Measurements from ENCODE around the gene PNPLA7.

The PNPLA7 gene

DNA sequence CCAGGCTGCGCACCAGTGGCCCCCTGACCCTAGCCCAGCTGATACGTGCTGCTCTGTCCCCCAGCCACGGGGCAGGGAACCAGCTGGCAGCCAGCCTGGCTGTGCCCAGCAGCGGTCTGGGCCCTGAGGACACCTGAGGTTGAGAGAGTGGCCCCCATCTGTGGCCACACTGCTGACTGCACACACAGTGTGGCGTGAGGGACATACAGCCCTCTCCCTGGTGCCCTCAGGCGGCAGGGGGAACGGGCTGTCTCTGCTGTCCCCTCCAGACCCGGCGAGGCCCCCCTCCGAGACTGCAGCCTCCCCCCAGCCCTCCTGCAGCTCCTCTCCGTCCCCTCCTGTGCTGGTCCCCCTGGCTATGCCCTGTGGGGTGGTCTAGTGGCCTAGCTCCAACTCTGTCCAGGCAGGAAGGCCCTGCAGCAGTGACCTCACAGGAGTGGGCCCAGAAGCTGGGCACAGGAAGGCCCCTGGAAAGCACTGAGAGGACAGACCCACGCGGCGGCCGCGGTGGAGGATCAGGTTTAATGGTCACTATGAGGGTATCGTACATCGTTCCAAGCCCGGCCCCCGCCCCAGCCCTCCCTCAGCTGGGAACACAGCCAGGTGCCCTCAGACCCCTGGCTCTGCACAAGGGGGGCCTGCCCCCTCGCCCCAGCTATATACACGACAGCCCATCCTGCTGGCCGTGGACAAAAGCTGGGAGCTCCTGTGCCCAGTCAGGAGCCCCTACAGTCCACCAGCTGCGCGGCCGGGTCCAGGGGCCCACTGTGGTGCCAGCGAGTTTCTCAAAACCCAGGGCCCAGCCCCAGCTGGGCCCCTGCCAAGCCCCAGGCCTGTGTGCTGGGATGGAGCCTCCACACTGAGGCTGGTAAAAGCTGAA, 102.2 kb downstream of the PNPLA7 start:
- DNase-seq = no peak

DNA sequence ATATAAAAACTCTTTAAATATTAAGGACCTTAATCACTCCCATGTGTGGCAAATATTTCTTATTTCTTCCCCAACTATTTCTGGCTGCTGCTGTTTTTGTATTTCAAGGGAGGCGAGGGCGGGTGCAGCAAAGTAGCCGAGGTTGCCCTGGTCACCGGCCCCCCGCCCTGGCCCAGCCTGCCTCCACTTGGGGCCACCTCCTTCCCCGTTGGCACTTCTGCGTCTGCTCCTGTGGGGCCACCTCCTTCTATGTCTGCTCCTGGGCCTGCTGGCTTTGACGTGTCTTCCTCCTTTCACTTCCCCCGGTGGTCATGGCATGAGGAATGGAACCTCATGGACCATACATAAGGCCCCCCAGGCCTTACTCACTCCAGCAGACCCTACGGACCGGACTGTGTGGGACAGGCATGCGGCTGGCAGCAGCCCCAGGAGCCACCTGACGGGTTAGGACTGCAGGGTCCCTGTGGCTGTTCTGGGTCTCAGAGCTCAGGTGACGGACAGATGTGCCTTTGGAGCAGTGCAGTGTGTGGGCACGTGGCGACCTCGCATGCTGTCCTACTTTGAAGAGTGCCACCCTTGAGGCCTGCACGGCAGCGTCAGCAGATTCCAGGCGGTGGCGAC, 103.2 kb downstream of the PNPLA7 start:
- peak; percentile 56 to 70 for DNase-seq

DNA sequence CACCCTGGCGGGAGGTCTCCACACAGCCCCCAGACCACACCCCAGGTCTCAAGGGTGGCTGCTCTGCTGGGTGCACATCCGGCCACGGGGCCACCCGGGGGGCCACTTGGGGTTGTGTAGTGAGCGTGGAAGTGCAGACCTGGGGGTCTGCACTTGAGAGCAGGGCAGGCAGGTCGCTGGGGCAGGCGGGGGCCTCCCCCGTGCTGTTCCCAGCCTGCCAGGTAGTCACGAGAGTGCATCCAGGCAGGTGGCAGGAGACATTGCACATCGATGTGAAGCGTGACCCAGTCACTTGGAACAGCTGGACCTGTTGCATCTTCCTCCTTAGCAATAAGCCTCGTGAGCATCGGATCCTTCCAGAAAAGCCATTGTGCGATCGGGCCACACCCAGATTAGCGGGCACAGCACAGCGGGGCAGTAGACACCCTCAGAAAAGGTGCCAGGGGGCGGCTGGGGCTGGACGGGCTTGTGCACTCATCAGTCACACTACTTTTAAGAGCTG, 104.2 kb downstream of the PNPLA7 start:
- no peak for DNase-seq

DNA sequence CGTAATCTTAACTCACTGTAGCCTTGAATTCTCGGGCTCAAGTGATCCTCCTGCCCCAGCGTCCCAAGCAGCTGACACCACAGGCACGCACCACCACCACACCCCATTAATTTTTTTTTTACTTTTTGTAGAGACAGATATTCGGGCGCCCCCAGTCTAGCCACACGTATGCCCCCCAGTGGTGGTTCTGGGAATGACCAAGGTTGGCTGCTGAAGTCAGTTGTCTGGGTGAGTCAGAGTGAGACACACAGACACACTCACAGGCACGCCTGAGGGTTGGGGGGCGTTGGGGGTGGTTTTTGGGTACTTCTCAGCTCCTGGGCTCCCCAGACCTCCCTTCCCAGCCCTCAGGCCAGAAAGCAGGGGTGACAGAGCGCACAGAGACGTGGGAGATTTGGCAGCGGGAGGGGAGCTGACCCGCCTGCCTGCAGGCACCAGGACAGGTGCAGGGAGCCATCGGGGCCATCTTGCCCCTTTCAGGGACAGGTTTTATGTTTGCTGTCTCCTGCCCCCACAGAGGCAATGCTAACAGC, 104.9 kb downstream of the PNPLA7 start:
- DNase-seq = peak; percentile 88 to 89

DNA sequence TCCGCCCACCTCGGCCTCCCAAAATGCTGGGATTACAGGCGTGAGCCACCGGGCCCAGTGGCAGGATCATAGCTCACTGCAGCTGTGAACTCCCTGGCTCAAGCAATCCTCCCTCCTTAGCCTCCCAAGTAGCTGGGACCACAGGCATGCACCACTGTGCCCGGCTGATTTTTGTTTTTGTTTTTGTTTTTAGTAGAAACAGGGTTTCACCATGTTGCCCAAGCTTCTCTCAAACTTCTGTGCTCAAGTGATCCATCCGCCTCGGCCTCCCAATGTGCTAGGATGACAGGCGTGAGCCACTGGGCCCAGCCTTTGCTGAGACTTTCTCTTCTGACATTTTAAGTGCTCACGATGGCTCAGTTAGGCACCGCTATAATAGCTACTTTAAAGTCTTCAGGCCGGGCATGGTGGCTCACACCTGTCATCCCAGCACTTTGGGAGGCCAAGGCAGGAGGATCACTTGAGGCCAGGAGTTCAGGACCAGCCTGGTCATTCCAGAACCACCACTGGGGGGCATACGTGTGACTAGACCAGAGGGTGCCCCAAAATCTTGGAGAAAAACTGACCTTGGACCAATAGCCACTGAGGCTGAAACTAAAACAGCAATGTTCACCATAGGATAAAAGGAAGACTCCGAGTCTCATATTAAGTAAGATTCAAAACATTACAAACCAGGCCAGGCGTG, 106.0 kb downstream of the PNPLA7 start:
- DNase-seq = no peak

DNA sequence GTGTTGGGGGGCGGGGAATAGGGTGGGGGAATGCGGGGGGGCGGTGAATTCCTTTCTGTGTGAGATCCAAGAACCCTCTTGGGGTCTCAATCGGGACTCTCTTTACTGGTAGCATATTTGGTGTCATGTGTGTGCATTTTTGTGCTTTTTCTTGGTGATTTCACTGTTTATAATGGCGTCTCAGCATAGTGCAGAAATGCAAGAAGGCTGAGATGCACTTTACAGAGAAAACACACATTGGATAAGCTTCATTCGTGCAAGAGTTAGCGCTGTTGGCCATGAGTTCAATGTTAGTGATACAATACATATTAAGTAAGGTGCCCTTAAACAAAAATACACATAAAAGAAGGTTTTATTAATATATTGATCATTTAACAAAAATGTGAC, 108.3 kb downstream of the PNPLA7 start:
- DNase-seq = no peak

DNA sequence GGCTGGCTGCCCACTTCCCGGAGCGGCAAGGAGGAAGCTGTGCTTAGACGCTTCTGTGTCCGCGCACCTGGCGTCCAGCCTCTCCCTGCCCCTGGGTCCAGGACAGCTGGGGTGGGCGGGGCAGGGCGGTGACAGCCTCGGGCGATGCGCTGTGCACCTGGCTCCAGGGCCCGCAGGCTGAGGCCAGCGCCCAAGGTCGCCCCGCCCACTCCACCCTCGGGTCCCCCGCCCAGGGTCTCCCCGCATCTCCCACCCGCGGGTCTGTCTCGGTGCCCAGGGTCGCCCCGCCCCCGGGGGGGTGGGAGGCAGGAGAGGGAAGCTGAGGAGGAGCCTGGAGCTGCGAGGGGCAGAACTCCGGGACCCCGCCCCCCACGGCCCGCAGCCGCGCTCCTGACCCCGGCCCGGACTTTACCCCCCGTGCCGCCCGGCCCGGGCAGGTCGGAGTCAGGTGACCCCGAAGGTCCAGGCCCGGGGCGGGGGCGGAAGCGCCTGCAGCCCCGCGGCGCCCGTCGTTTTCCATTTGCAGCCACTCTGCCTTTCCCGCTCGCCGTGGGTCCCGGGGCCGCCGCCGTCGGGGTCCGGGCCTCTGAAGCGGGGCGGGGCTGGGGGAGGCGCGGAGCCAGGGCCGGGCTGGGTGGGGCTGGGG, 108.8 kb downstream of the PNPLA7 start, which contains the start of gene ENTPD8:
Gene ENTPD8, minus strand, starts transcription at position 69 of the 646 bp plus-strand sequence. CDS start 3,072 bp downstream, outside the sequence.
- no peak for DNase-seq

DNA sequence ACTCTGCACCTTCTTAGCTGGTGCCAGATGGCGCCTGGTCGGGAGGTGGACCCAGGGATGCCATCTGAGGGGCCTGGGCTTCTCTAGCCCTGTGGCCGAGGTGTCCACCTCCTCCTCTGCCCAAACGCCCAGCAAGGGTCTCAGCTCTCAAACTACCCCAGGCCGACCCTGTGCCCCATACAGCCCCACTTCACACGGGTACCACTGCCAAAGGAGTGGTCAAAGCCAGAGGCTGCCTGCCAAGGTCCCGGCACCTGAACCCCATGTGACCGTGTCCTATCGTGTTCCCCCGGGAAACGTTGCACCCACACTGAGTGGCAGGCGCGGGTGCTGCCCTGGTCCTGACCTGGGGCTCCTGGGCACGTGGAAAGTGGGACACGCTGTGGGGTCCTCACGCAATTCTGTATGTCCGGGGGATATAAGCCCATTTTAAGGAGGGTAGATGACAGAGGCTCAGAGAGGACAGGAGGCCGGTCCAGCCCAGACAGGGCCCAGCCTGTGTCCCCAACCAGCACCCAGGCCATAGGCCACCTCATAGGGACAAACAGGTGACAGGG, 111.0 kb downstream of the PNPLA7 start:
- DNase-seq = no peak

DNA sequence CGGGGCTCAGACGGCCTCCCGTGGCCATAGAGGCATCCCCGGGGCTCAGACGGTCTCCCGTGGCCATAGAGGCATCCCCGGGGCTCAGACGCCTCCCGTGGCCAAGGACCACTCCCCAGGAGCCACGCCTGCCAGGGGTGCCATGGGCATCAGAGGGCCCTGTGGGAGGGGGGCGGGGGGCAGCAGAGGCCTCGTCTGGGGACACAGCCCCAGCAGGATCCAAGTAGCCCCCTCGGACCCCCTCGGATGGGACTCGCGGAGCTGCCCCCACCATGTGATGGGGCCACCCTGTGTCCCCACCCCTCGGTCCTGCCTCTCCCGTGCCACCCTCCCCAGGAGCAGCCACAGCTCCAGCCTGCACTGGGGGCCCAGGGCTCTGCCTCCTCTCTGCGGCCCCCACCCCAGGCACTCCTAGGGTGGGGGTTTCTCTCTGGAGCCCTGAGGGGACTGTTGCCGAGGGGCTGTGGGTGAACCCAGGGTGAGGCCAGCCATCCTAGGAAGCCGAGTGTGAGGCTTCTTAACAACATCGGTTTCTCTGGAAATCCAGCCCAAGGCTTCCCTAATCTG, 111.5 kb downstream of the PNPLA7 start:
- DNase-seq = no peak

DNA sequence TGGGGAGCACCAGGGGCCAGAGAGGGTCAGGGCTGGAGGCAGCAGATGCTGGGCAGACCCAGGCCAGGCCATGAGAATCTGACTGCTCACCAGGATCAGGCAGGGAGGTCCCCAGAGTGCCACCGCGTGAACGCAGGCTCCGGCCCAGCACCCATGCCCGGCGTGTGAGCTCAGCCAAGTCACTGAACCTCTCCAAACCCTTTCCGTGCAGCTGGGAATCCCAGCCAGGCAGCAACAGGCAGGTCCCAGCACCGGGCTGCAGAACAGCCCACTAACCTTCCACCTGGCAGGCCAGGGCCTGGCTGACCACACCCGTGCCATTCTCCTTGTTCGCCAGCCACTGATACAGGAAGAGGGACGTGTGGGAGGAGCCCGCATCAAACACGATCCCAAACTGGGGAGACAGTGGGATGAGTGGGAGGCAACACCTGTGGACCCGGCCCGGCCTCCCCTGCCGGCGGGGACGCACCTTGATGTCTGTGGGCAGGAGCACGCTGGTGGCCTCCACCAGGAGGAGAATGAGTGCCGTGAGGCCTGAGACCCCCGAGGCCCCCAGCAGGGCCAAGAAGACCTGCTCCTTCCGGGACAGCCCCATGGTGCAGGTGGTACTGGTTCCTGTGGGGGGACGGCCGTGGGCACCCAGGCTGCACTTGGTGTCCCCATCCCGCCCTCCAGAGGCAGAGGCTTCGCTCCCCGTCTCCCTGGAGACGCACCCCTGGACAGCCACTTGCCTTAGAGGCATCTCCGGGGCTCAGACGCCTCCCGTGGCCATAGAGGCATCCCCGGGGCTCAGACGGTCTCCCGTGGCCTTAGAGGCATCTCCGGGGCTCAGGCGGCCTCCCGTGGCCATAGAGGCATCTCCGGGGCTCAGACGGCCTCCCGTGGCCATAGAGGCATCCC, 112.3 kb downstream of the PNPLA7 start:
- no peak for DNase-seq

DNA sequence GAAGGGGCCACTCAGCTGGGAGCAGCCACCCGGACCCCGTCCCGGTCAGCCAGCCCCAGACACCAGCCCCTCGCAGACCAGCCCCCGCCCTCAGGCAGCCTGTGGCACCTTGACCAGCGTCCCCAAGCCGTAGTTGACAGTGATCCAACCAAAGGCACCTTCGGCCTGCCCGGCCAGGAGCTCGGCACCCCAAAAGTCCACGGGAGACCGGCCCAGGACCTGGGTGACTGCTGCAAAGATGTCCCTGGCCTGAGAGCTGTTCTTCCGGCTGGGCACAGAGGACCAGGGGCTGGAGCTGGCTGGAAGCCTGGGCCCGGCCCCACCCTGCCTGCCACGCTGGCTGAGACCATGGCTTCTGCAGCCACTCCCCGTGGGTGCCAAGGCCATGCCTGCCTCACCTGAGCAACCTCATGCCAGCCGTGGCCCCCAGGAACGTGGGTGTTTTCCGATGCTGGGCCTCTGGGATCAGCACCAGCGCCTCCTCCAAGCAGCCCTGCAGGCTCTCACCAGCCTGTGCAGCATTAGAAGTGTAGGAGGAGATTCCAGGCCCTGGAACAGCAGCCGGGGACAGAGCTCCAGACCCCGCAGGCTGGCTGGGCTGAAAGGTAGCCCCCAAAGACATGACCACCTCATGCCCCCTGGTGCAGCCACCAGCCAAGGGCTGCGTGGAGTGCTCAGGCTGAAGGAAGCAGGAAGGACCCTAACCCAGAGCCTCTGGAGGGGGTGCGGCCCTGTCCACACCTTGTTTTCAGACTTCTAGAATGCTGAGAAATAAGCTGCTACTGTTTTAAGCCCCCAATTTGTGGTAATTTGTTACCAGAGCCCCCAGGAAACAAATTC, 113.2 kb downstream of the PNPLA7 start:
- no peak for DNase-seq

DNA sequence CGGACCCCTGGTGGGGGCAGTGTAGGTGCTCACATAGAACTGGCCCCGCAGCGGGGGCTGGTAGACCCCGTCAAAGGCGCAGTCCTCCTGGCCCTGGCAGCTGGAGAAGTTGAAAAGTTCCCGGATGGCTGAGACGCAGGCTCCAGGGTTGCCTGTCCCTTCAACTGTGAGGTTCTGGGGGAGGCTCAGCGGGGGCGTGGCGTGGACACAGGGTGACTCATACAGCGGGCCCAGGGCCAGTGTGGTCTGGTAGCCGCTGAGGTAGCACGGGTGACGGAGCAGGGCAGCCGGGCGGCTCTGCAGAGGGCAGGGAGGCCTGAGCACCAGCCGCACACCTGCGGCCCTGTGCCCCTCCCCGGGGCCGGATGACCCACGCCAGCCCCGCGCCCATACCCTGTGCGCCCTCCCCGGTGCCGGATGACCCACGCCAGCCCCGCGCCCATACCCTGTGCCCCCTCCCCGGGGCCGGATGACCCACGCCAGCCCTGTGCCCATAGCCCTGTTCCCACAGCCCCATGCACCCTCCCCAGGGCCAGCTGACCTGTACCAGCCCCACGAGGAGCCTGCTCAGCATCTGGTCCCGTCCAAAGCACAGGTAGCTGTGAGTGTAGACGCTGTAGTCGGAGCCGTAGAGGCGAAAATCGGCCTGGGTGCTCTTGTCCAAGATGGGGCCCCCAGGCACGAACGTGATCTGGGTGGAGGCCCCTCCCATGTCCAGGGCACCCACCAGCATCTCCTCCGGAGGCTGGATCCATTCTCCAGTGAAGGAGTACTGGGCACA, 114.0 kb downstream of the PNPLA7 start:
- DNase-seq = peak; percentile 29 to 67

DNA sequence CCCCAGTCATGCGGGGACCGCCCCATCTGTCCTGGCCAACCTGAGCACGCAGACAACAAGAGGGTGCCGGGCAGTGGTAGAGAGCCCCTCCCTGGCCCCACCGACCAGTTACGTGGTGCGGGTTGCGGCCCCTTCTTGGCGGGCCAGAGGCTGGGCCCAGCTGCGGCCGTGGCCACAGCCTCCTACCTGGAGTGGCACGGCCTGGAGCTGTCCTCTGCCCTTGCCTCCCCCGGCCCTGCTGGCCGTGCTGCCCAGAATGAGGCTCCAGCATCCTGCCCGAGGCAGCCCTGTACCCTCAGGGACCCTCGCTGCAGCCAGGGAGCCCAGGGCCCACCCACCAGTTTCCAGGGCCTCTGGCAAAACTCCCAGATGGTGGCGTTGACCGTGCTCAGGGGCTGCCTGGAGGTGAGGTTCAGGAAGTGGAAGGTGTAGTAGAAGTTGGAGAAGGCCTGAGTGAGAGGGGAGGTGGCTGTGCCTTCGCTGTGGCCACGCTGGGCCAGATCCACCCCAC, 114.8 kb downstream of the PNPLA7 start:
- no peak for DNase-seq

DNA sequence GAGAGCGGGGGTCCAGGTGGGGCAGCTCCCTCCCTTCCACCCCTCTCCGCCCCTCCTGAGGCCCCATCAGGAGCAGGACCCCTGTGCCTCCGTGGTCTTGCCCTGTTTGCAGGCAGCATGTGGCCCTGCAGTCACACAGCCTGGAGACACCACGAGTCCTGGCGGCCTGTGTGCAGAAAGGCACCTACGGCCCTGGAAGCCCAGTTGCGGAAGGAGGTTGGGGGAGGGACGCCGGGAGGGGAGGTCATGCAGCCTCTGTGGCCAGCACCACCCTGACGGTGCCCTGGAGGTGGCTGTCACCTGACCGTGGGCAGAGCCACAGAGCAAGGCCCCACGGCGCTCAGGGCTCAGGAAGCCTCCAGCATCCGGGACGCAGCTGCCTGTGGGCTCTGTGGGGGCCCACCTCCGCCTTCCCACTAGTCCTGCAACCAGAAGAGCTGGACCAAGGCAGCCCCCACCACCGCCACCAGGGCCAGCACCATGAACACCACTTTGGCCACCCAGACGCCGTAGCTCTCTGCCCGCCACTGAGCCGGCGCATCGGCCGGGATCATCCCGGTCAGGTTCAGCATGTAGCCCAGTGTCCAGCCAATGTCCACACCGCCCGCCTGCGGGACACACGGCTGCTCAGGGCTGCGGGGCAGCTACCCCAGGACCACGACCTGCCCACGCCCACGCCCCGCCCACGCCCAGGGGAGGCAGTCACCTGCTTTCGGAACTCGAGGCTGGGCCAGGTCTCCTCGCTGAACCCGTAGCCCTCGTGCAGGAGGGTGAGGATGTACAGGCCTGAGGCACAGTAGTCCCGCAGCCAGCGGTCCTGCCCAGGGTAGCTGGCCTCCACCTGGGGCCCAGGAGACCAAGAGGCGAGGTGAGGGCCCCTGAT, 115.5 kb downstream of the PNPLA7 start:
- DNase-seq = peak in 1 of 2 donors; percentile 58

DNA sequence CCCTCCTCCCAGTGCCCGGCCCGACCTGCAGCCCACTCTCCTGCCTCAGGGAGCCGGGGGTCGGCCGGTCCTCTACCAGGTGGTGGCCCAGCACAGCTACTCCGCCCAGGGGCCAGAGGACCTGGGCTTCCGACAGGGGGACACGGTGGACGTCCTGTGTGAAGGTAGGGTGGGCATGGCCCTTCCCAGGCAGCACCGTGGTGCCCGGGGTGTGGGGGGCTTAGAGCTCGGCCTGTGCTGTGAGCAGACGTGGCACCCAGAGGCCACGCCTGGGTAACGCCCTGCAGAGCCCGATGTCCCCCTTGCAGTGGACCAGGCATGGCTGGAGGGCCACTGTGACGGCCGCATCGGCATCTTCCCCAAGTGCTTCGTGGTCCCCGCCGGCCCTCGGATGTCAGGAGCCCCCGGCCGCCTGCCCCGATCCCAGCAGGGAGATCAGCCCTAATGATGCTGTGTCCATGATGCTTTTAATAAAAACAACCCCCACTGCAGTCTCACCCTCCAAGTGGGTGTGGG, 116.2 kb downstream of the PNPLA7 start:
- DNase-seq = no peak

DNA sequence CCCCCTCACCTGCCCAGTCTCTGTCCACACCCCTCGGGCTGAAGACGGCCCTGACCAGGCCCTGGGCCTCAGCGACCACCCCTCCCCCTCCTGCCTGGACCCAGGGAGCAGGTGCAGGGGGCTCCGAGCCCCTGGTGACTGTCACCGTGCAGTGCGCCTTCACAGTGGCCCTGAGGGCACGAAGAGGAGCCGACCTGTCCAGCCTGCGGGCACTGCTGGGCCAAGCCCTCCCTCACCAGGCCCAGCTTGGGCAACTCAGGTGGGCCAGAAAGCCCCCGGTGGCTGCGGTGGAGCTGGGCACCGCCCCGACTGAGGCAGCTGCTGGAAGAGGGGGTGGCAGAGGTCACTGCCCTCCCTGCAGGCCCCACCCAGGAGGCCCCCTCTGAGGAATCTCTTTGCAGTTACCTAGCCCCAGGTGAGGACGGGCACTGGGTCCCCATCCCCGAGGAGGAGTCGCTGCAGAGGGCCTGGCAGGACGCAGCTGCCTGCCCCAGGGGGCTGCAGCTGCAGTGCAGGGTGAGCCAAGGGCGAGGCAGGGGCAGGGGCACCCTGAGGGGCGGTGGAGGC, 116.8 kb downstream of the PNPLA7 start:
- DNase-seq = no peak
